HK-2 (cell line): Measurements from ENCODE around the gene ZC3HAV1.
"Not testable (repeated sequence)": the region's sequence is repeated elsewhere in the genome, so short reads cannot be mapped to it uniquely, and the experiment has no call there.

Source experiments
- DNase-seq: peaks from one replicate; pipeline ENCODE4 v3.0.0-alpha.2; 2018; ENCODE audit not compliant: unreplicated experiment

ZC3HAV1 gene

DNA sequence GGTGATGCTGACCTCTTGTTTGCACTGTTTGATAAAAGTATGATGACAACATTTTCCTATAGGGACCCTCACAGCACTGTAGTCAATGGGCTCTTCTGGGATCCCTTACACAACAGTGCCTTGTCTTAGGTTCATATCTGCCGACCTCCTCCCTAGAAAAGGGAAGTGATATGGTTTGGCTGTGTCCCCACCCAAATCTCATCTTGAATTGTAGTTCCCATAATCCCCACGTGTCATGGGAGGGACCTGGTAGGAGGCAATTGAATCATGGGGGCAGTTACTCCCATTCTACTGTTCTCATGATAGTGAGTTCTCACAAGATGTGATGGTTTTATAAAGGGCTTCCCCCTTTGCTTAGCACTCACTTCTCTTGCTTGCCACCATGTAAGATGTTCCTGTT is 23.1 kb downstream of the ZC3HAV1 start:
- no peak for DNase-seq

DNA sequence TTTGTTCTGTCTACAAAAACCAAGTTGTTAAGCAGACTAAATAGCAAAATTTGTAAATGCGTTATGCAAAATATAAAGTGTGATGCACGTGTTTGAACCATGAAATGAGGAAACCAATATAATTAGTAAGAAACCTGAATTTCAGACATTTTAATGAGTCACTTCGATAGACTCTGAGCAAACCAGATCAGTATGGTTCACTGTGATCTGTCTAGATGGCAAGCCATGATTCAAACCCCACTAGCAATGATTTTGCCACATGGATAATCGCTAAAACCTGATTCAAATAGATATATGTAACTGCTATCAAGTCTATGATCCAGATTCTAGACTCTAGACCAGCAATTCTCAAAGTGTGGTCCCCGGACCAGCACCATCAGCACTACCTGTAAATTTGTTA is 24.8 kb downstream of the ZC3HAV1 start:
- no peak for DNase-seq

DNA sequence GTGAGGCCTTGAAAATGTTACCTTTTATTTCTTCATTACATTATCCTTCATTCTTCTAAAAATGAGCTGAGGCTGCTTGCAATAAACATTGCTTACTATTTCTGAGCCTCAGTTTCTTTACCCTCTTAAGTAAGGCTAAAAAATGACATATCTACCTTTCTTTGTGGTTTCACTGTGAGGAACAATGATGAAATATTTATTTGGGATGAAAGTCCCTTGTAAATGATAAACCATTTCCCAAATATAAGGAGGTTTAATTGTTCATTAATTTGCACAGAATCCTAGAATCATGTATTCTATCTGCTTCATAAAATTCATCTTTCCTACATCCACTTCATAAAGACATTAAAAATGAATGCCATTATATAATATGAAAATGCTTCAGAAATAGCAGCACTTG is 27.9 kb downstream of the ZC3HAV1 start:
- DNase-seq: no peak

DNA sequence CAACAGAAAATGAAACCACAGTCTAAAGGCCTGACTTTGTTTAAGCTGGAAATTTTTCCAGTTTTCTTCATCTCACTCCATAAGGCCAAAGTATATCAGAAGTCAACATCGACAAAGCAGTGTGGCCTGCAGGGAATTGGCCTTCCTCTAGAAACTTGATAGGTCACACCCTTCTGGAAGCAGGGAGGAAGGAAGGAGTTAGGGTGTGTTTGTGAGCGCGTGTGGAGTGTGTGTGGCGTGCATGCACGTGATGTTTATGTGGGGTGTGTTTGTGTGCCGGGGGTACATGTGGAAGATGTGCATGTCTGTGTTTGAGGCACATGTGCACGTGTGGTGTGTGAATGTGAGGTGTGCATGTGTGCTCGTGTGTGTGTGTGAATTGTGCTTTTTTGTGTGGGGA is 28.6 kb downstream of the ZC3HAV1 start:
- DNase-seq: no peak

DNA sequence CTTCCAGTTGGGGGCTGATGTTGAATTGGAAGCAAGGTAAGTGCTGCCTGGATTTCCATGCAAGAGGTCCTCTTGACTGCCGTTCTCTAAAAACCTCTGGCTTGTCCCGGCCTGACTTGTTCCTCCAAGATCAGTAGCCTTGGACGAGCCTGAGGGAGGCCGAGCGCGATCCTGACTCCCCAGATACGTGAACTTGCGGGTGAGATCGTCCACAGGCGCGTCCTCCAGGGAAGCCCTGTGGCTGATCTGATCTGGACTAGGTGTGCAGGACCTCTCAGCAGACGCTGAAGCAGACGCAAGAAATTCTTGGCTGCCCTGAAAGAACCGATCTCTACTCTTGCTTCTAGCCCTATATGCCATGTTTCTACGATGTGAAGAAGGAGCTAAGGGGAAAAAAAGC is 29.7 kb downstream of the ZC3HAV1 start:
- DNase-seq: no peak

DNA sequence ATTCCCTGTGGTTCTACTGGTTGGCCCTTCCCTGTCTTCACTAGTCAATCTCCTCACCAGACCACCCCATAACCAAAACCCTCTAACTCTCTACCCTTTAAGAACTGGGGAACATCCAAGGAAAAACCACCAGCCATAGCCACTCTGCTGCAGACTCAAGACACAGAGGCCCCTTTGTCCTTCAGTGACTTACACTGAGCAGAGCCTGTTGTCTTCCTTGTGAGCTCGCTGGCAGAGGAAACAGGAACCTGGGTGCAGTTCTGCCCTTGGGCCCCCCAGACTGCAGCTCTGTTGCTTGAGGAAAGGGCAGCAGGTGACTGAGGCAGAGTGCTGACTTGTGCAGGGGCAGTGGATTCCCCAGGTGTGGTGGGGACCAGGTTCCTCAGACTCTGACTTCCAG is 30.6 kb downstream of the ZC3HAV1 start:
- no peak for DNase-seq

DNA sequence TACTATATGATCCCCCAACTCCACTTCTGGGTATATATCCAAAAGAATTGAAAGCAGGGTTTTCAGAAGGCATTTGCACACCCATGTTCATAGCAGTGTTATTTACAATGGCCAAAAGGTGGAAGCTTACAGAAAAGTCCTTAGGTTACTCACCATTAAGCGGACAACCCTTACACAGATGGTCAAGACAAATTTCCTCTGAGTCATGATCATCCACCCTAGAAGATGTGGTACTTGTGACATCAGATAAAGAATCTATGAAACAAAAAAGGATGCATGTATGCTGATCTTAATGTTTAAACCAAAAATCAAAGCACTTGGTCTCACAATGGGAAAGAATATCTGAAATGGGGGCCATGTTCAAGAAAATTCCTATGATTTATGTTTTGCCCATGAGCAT is 31.1 kb downstream of the ZC3HAV1 start:
- DNase-seq: no peak

DNA sequence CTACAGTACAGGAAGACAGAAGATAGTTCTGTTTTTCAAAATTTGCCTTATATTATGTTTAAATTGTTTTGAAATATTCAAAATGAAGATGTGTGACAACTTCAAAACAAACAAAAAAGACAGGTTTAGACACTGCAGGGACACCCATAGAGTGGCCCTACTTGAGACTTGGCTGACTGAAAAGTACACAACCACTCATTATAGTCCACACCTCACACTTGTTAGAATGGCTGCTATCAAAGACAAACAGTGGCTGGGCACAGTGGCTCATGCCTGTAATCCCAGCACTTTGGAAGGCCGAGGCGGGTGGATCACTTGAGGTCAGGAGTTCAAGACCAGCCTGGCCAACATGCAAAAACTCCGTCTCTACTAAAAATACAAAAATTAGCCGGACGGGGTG is 31.8 kb downstream of the ZC3HAV1 start:
- DNase-seq: not testable (repeated sequence)

DNA sequence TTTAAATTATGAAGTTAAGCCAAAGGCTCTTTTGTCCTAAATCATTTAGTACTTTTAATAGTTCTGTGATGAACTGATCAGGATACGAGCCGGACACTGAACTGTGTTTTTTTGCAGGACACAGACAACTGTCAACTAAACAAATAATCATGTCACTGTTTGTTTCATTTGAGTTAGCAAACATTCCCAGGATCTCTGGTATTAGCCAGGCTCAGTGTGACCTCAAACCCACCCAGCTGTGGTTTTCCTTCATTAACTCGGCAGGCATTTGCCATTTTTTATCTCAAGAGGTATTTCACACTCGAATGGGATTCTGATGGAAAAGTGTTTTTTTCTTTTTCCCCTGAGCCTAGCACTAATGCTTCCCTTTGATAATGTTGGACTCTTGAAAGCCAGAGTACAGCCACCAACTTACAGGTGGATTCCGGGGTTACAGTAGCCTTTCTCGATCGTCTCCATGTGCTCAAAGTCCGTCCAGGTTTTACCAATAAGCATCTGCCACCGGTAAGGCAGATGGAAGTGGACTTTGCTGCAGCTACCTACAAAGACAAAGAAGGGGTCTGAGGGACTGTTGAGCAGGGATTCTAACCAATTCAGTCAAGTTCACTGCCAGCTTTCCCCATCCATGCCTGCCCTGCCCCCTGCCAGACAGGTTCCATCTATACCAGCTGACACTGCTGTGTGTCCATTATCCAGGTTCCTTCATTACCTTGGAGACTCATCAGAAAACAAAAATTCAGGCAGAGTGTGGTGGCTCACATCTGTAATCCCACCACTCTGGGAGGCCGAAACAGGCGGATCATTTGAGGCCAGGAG is 33.4 kb downstream of the ZC3HAV1 start:
- DNase-seq: no peak

DNA sequence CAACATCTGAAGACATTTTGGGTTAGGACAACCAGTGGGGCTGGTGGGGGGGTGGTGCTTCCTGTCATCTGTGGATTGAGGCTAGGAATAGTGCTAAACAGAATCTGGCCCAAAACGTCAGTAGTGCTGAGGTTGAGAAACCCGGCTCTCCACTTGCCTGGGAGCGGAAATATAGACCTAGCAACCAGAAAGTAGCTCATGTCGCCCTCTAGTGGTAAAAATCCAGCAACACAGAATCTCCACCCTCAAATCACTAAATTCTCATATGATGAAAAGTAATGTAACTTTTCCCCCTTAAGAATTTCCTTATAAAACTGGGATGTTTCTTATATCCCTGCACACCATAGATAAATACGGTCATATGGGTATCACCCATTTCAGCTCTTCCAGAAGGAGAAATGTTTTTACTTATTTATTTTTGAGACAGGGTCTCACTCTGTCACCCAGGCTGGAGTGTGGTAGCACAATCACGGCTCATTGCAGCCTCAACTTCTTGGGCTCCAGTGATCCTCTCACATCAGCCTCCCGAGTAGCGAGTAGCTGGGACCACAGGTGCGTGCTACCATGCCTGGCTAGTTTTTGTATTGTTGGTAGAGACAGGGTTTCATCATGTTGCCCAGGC is 34.4 kb downstream of the ZC3HAV1 start:
- DNase-seq: peak; percentile 65

DNA sequence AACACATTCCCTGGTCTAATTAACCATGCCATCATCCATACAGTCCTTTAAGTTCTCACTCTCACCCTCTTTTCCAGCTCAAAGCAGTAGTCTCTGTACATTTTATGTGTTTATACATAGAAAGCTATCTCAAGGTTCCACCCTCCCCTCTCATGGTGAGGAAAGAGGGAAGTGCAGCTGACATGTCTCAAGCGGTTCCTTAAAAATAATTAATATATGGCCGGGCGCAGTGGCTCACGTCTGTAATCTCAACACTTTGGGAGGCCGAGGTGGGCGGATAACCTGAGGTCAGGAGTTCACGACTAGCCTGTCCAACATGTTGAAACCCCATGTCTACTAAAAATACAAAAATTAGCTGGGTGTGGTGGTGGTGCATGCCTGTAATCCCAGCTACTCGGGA is 36.7 kb downstream of the ZC3HAV1 start:
- no peak for DNase-seq

DNA sequence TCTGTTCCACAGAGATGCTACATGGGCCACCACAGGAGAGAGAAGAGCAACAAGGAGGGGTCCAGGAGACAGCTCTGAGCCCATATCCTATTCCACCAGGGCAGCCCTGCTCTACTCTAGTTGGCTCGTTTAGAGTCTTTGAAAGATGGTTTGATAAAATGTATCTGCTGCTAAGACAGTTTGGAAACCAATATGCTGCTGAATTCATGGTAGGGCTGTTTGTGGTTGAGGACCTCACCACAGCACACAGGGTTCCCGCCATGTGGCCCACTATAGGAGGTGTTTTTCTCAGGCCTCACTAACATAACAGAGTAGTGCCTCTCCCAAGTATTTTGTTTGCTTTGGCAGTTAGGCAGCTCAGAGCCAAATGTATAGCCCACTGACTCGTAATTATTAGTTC is 37.8 kb downstream of the ZC3HAV1 start:
- DNase-seq: no peak

DNA sequence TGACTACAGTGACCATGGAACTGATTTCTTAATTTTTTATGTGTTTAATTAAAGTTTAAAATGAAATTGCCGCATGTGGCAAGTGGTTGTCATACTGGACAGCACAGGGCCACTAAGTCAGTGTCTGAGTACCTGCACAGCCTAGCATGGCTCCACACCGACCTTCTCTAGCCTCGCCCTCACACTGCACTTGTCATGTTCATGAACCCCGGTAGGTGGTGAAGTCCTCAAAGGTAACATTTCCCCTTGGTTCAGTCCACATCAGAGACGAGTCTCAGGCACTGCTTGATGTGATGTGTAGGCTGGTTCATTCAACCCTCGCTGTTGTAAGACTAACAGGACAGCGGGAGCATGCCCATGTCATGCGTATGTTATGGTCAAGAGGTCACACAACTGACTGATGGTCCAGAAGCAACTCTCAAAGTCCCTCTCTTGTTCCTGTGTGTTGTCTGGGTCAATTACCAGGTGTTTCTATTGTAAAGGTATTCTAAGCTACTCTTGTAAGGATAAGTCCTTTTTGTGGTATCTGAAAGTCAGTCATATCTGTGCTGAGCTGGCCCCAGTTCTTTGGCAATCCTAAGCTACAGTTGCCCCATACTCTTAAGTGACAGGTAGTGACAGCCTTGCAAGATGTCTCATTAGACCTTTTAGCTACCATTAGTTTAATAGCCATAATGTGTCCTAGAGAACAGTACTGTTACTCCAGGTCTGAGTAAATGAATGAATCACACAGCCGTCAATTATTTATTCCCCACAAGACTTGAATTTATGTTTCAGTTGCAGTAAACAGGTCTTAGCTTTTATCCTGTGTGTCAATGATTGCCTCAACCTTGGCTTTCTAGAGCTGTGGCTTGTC is 40.7 kb downstream of the ZC3HAV1 start:
- DNase-seq: no peak

DNA sequence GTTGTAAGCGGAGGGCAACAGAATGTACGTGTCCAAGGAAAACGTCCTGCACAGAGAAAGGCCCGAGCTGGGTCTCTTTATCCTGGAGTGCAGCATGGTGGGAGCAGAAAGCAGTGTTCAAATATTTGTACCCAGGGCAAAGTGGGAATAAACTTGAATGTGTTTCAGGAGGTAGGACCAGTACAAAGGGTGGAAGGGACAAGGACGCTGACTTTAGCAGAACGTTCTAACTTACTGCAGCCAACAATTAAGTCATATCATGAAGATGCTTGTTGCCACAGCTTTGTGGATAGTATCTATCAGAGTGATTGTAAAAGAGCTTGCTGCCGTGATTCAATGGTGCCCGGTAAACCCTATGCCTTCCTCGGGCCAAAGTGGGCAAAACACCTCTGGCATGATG is 43.2 kb downstream of the ZC3HAV1 start:
- no peak for DNase-seq

DNA sequence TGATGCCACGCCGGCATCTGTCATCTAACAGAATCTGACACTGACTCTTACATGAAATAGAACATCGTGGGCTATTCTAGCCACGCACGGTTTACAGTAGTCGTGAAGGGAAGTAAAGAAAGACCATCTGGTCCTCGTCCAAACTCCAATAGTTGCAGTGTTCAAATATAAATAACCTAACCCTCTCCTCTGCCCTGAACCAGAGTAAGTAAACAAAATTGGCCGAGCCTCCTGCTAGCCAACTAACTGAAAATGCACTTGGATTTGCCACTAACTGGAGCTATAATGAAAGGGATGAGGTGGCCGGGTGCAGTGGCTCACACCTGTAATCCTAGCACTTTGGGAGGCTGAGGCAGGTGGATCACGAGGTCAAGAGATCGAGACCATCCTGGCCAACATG is 44.2 kb downstream of the ZC3HAV1 start:
- no peak for DNase-seq

DNA sequence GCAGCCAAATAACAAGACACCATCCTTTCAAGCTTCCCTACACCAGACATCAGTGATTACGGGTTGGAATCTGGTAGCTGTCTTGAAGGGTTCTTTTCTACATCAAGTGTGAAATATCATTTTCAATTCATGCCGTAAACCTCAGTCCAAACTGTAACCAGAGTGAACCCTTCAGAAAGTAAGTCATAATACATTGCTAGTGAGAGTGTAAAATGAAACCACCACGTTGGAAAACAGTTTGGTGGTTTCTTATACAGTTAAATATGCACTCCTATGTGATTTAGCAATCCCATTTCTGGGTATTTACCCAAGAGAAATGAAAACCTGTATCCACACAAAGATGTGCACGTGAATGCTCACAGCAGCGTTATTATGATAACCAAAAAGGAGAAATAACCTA is 48.1 kb downstream of the ZC3HAV1 start:
- no peak for DNase-seq

DNA sequence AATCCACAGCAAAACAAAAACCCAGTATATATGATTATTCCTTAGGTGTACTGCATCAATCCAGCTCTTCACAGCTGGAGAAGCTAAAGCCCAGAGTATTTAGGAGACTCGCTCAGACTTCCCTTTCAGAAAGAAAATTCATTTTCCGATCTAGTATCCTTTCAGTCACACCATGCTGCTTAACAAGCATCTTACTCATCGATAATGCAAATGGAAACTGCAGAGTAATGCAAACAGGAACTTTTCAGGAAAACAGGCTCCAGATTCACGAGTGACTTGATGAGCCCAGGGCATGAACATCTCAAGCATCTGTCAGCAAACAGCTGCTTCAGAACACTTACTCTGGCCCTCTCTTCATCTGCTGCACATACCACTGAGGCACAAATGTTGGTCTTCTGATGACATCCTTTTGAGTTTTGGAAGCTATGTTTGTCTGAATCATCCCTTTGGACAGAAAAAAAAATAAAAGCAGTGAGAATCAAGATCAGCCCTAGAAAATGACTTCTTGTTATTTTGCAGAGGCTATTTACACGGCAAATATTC is 48.8 kb downstream of the ZC3HAV1 start:
- no peak for DNase-seq

DNA sequence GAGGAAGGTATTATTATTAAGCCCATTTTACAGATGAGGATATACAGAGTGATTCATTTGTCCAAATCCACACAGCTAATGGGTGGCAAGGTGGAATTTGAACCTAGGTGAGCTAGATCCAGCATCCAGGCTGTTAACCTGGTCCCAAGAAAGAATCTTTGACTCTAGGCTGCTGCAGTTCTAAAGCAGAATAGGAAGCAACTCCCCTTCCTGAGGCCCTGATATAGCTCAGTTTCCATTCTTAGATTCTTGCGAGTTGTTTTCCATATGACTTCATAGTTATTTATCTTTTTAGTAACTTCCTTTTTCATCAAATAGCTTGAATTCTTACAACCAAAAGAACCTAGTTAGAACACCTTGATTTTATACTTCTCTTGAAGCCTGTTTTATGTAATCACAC is 49.6 kb downstream of the ZC3HAV1 start:
- DNase-seq: no peak

DNA sequence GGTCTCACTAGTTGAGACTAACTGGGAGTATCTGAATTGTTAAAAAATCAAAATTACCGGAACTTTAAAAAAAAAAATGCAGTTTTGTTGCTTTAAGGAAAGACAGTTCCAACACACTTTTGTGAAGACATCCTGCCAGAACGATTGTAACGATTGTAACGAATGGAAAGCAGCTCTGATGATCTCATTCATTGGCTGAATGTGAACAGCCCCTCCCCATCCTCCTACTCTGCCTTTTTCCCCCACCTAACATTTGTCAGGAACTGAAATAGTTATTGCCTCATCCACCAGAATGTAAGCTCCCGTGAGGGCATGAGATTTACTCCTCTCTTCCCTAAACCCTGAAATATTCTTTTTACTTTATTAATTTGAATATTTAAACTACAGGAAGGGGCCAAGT is 50.6 kb downstream of the ZC3HAV1 start:
- DNase-seq: no peak

DNA sequence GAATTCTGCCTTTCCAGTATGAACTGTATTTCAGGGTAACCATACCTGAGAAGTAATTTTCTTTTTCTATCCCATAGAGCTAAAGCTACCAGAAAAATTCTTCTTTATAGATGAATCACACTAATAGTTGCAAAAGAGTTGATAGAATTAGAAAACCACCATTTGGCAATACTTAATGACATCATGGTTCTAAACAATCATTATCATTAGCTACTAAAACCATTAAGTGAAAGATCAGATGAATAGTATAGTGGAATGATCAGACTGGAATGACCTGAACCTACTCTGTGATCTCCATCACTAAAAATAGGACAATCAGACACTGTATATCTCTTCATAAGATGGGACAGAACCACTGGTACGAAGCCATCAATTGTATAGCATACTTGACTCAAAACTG is 53.8 kb downstream of the ZC3HAV1 start:
- no peak for DNase-seq

DNA sequence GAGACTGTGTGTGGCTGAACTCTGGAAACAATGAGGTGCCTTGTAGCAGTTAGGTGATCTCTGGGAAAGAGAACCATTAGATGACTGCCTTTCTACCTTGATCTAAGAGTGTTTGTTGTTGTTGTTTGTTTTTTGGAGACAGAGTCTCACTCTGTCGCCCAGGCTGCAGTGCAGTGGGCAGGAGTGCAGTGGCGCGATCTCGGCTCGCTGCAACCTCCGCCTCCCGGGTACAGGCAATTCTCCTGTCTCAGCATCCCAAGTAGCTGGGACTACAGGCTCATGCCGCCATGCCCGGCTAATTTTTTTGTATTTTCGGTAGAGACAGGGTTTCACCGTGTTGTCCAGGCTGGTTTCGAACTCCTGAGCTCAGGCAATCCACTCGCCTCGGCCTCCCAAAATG is 54.9 kb downstream of the ZC3HAV1 start:
- not testable (repeated sequence) for DNase-seq

DNA sequence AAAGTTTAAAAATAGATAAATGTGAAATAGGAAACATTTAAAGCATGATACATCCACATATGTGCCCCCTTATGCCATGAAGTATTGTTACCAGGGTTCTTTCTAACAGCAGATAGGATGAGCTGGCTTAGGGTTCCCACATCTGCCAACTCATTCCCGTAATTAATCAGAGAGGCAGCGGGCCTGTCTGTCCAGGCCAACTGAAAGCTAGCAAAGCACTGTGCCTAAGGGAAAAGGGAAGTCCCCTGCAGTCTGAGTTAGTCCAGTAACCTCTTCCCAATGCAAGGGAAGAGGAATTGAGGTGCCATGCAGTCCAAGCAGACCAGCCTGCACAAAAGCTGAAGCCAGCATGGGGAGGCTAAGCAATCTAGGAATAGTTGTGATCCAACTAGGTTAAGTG is 55.4 kb downstream of the ZC3HAV1 start:
- no peak for DNase-seq

DNA sequence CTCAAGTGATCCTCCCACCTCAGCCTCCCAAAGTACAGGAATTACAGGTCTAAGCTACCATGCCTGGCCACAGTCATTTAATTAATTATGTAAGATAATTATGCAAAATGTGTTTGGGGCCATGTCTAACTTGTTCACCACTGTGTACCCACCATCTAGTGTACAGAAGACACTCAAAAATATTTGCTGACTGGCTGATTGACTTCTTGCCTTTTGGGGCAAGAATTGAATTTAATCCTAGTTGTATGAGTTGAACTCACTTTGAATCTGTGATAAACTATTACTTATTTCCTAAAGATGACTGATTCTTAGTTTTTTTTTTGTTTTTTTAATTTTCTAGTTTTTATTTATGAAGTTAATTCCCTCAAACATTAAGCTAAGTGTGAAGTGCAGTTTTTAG is 57.9 kb downstream of the ZC3HAV1 start:
- DNase-seq: no peak
